ENCODE results near the gene RYR2.

DNA sequence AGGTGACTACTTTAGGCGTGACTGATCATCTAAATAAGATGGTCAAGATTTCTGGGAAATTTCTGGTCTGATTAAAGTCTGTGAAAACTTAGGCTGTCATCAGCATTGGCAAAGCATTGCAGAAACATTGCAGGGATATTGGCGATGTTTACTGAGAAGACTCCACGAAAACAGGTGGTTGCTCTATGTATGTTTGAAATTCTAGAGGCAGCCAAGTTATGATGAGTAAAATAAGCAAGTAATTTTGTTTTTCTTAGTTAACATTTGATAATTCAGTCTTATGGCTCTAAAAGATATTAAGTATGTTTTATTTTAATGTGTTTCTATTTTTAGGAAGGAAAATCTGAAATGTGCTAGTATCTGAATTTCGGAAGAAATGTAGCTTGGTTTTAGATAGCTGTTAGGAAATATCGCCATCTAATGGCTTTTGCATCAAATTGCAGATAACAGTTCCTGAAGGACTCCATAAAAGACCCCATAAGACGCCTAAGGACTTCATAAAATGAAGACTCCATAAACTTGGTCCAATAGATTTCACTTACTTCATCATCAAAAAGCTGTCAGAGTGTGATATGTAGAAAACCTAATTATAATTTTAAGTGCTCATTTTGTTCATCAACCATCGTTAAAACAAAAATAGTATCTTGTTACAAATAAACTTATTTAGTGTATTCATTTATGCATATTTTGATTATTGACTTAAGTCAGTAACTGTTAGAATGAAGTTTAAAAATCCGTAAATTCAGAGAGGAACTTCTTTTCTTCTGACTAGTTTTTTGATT, 344.6 kb downstream of the RYR2 start:
- TF ChIP-seq TCF7L2 (IDR thresholded peaks at IDR 0.05; ENCODE audit: low read depth, low read length) (no peak), SIN3A (IDR thresholded peaks at IDR 0.05; ENCODE audit: borderline replicate concordance, insufficient read depth, low read depth, low read length) (no peak)

Data from Panc1 (cell line).